ENCODE results near the gene PGAP2.

GRCh38 chr11:3834664-3835461 lies 26.5 kb downstream of the PGAP2 start:
- TF ChIP-seq CTCF (IDR thresholded peaks at IDR 0.05) (no peak), POLR2AphosphoS5 (IDR thresholded peaks at IDR 0.05) (no peak)

All from suprapubic skin (tissue), 3 donors.